Pancreas (tissue), 10 donors: ENCODE data around the gene CYB5A. TPM values are rescaled to one million over a fixed set of nuclear protein-coding genes. Genes with fewer than 3 reads are reported as not detected.

ENCODE experiments used
- ATAC-seq, 4 donors: fragments of 200-7000 bp; cut with Tn5 transposase; one replicate each; pipeline versions ENCODE4 v1.8.0 to v1.9.1; 2020; ENCODE audit warnings: mild to moderate bottlenecking in 4 of 4, moderate library complexity in 4 of 4
- DNase-seq, 6 donors: peaks; one replicate each; pipeline ENCODE4 v3.0.0-alpha.2; 2020
- FAIRE-seq: peaks from 2 replicates; lab custom pipeline; 2012; peaks lifted over from hg19 to GRCh38; lab: Jason Lieb, UNC
- H3K27ac ChIP-seq, 4 donors: fragments of 200-600 bp; sonication (generic); 1 replicate in 3 of 4; 2 replicates in 1 of 4; pipeline versions ENCODE4 v1.5.0 to v1.8.0; 2020
- H3K27me3 ChIP-seq, 4 donors: fragments of 200-600 bp; one replicate each; pipeline ENCODE4 v1.8.0; 2021
- H3K36me3 ChIP-seq, 3 donors: fragments of 200-600 bp; sonication (generic) in 1 of 3; one replicate each; pipeline versions ENCODE4 v1.5.0 to v1.8.0; 2020 to 2021
- H3K4me1 ChIP-seq, 3 donors: fragments of 200-600 bp; one replicate each; pipeline ENCODE4 v1.8.0; 2021
- H3K4me3 ChIP-seq, 4 donors: fragments of 200-600 bp; sonication (generic) in 2 of 4; one replicate each; pipeline versions ENCODE4 v1.5.0 to v1.8.0; 2020 to 2021
- H3K9me3 ChIP-seq, 4 donors: fragments of 200-600 bp; one replicate each; pipeline ENCODE4 v1.8.0; 2021
- CTCF ChIP-seq, 4 donors: fragments of 200-600 bp; sonication (generic) in 3 of 4; IDR thresholded peaks; one replicate each; pipeline versions ENCODE4 v1.5.0 to v1.8.0; 2021; ENCODE audit warnings: antibody characterized with exemption in 4 of 4
- WGBS, 2 donors: extraction: QIAGEN DNeasy Blood & Tissue Kit; methylation state at CpG; one replicate each; pipeline ENCODE4 v1.1.7; 2013; 5-methylcytosine and 5-hydroxymethylcytosine counted together
- intact Hi-C, 3 donors: fragments of 100-400 bp; cut with DNase I; formaldehyde crosslinking; loops; one replicate each; pipeline versions ENCODE4 v1.11.1 to v1.14.2; 2022
- polyA plus RNA-seq, 2 donors: library from polyadenylated mRNA; stranded (reverse); fragments of 200-250 nt; gene quantifications; one replicate each; pipeline ENCODE4 v1.2.3, GENCODE V29; 2013
- total RNA-seq, 6 donors: library from RNA; stranded (reverse); fragmentation: NEBNext Ultra II Directional in 4 of 6; extraction: Animal tissue kit (Norgen Biotek cat#: 25700) in 4 of 6; gene quantifications; one replicate each; pipeline versions ENCODE4 v1.2.1 to v1.2.4, GENCODE V29; 2021 to 2023
- donor health status: healthy with polysubstance abuse.
- donor health status: DM: no; HTN: no; CAD: no; lungs with moderate emphysema.
- donor health status: DM: no; HTN: no; CAD: no.
- donor health status: control.
- donor health status: control.
- donor health status: Bipolar disorder and iron deficiency.
- donor health status: DM: yes; HTN: yes; CAD: no.
- donor health status: DM: no; HTN: no; CAD: no.
- donor health status: DM: no; HTN: no; CAD: no.
- donor health status: DM: yes; HTN: yes; CAD: no.

The CYB5A gene
- total and polyA plus RNA-seq, 8 donors = 120 to 228 (median 177) TPM

DNA sequence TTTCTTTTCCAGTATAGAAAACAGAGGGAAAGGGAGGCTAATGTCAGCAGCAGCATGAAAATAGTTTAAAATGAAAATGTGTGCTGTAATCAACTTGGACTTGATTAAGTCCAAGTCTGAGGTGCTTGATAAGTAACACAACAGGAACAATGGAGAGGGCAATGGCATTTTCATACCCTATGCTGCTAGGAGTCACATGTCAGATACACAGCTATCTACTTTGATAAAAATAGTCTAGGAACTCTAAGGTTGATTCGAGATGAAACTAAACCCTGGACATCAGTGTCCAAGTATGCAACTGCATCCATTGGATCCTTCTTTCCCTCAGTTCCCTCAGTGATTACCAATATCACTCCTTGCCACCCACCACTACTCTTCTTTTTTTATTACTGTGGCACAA, 19.2 kb upstream of the CYB5A start:
- Histone ChIP-seq H3K36me3 (no peaks in the 10 kb centered on the region), H3K4me3 (no peak overlapping the region), H3K27ac (no peak overlapping the region), H3K27me3 (no peaks in the 10 kb centered on the region), H3K9me3 (no peaks in the 10 kb centered on the region), H3K4me1 (no peaks in the 10 kb centered on the region)
- no peak for TF ChIP-seq CTCF (IDR thresholded peaks at IDR 0.05)
- intact Hi-C loops = no loop called here
- ATAC-seq = no peak
- 13 to 36% methylated on average over 1 of the region's 1 CpG for WGBS, 2 donors
- no peak for FAIRE-seq
- no peak for DNase-seq

DNA sequence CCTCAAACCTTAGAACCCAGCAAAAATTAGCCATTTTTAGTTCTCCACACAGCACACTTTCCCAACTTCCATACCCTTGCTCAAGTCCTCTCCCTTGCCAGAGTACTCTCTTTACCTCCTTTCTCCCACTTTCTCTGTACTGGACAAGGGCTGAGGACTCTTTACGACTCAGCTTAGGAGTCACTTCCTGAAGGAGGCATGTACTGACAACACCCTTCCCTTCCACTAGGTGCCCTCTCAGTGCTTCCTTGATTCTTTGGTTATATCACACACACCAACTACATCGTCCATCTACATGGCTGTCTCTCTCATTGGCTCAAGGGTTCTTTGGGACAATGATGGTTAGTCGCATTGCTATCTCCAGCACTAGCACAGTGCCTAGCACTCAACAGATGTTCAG, 18.6 kb upstream of the CYB5A start:
- H3K36me3 ChIP-seq = no peaks in the 10 kb centered on the region
- no peak overlapping the region for H3K4me3 ChIP-seq
- FAIRE-seq (peak; percentile 51), ATAC-seq (peak; percentile 65 to 90 (median 81)), DNase-seq (no peak)
- no peaks in the 10 kb centered on the region for H3K9me3 ChIP-seq
- intact Hi-C loops = no loop called here
- no peaks in the 10 kb centered on the region for H3K4me1 ChIP-seq
- H3K27ac ChIP-seq = no peak overlapping the region
- TF ChIP-seq CTCF (IDR thresholded peaks at IDR 0.05) = peak in 1 of 4 donors; percentile 20
- 26 to 52% methylated on average over 3 of the region's 3 CpGs for WGBS, 2 donors
- no peaks in the 10 kb centered on the region for H3K27me3 ChIP-seq

DNA sequence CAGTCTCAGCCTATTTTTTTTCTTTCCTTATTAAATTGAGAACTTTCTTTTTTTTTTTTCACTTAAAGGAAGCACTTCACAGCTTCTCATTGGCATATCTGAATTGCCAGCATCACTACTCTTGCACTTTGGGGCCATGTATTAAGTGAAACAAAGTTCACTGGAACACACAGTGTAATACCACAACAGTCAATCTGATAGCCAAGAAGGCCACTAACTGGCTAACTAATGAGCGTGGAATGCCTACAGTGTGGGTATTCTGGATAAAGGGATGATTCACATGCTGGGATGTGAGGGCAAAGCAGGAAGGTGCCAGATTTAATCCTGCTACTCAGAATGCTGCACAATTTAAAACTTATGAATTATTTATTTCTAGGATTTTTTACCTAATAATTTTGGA, 12.2 kb upstream of the CYB5A start:
- TF ChIP-seq CTCF (IDR thresholded peaks at IDR 0.05) = no peak
- no peak for DNase-seq
- Histone ChIP-seq H3K4me1 (peaks cover 0 to 10% (median 8%) of the 10 kb centered on the region in 3 donors), H3K4me3 (no peak overlapping the region), H3K27me3 (no peaks in the 10 kb centered on the region), H3K36me3 (no peaks in the 10 kb centered on the region), H3K27ac (no peak overlapping the region), H3K9me3 (no peaks in the 10 kb centered on the region)
- intact Hi-C loops = no loop called here
- WGBS, 2 donors = 82 to 93% methylated on average over 1 of the region's 1 CpG
- ATAC-seq = no peak
- FAIRE-seq = no peak

DNA sequence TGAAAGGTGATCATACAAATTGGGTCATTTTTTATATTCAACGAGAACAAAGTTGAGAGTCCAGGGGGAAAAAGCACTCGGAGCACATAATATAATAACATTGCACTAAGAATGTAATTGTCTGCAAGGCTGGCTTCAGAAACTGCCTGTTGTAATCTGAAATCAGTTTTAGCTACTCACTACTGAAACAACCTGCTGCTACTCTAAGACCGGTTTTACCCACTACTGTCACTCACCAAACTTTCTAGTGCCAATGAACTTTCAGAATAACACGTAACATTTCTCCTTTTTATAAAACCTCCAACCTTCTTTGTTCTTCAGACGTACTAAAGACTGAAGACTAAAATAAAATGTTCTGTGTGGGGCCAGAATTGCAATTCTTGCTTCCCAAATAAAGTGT, 11.5 kb upstream of the CYB5A start:
- Histone ChIP-seq H3K36me3 (no peaks in the 10 kb centered on the region), H3K4me1 (peaks cover 0 to 10% (median 8%) of the 10 kb centered on the region in 3 donors), H3K9me3 (no peaks in the 10 kb centered on the region), H3K27me3 (no peaks in the 10 kb centered on the region), H3K27ac (no peak overlapping the region), H3K4me3 (no peak overlapping the region)
- ATAC-seq (no peak), DNase-seq (no peak), FAIRE-seq (no peak)
- TF ChIP-seq CTCF (IDR thresholded peaks at IDR 0.05) = no peak
- 71 to 76% methylated on average over 5 of the region's 5 CpGs for WGBS, 2 donors
- intact Hi-C loops = no loop called here

- ATAC-seq (no peak), FAIRE-seq (no peak)
Measured at GRCh38 chr18:74299746-74300145, 8.0 kb upstream of the CYB5A start.

More at GRCh38 chr18:74299746-74300145, 8.0 kb upstream of the CYB5A start:
- Histone ChIP-seq H3K4me1 (peaks cover 0 to 10% (median 8%) of the 10 kb centered on the region in 3 donors), H3K36me3 (no peaks in the 10 kb centered on the region), H3K4me3 (no peak overlapping the region), H3K27me3 (no peaks in the 10 kb centered on the region), H3K27ac (no peak overlapping the region), H3K9me3 (no peaks in the 10 kb centered on the region)
- no peak for TF ChIP-seq CTCF (IDR thresholded peaks at IDR 0.05)
- no peak for DNase-seq
- intact Hi-C loops = no loop called here
- WGBS, 2 donors = 44 to 48% methylated on average over 3 of the region's 3 CpGs
